NCI-H2196 treated with DMSO at 0.1 percent for 48 hours (cell line): Measurements from ENCODE around the gene FAM240A.

Source experiments
- DNase-seq: peaks from one replicate; lab custom pipeline; 2025; ENCODE audit not compliant: unreplicated experiment; lab: John Stamatoyannopoulos, UW

Gene FAM240A

GRCh38 chr3:46624975-46625490 is 12.7 kb downstream of the FAM240A start:
- no peak for DNase-seq

- no peak for DNase-seq
Observed at GRCh38 chr3:46626039-46626438, 13.7 kb downstream of the FAM240A start.

- DNase-seq, result no peak
Observed at GRCh38 chr3:46627078-46627477, 14.8 kb downstream of the FAM240A start.

GRCh38 chr3:46628901-46629369 is 16.6 kb downstream of the FAM240A start:
- no peak for DNase-seq

GRCh38 chr3:46629551-46630517 is 17.5 kb downstream of the FAM240A start:
- DNase-seq, result no peak

- DNase-seq, result no peak
Observed at GRCh38 chr3:46632792-46633191, 20.5 kb downstream of the FAM240A start.

GRCh38 chr3:46634856-46635255 is 22.5 kb downstream of the FAM240A start:
- no peak for DNase-seq

- DNase-seq, result no peak
Observed at GRCh38 chr3:46639221-46639620, 26.9 kb downstream of the FAM240A start.

GRCh38 chr3:46640927-46641326 is 28.6 kb downstream of the FAM240A start:
- DNase-seq, result no peak

GRCh38 chr3:46642971-46643370 is 30.6 kb downstream of the FAM240A start:
- DNase-seq, result no peak

- DNase-seq, result no peak
Observed at GRCh38 chr3:46643701-46644100, 31.4 kb downstream of the FAM240A start.

GRCh38 chr3:46646700-46647099 is 34.4 kb downstream of the FAM240A start:
- DNase-seq, result no peak

- DNase-seq, result no peak
Observed at GRCh38 chr3:46648096-46648495, 35.8 kb downstream of the FAM240A start.

GRCh38 chr3:46649436-46649835 is 37.1 kb downstream of the FAM240A start:
- no peak for DNase-seq

- DNase-seq, result no peak
Observed at GRCh38 chr3:46651084-46651483, 38.8 kb downstream of the FAM240A start.

GRCh38 chr3:46655271-46655670 is 42.9 kb downstream of the FAM240A start:
- DNase-seq, result no peak

GRCh38 chr3:46656778-46657556 is 44.6 kb downstream of the FAM240A start:
- no peak for DNase-seq

- no peak for DNase-seq
Observed at GRCh38 chr3:46659285-46659684, 47.0 kb downstream of the FAM240A start.

- no peak for DNase-seq
Observed at GRCh38 chr3:46660003-46660402, 47.7 kb downstream of the FAM240A start.

GRCh38 chr3:46660543-46661523 is 48.5 kb downstream of the FAM240A start:
- DNase-seq, result no peak
